HCEC 1CT (cell line): ENCODE results near the gene INO80C.

Source experiments
- DNase-seq: peaks from one replicate; pipeline ENCODE4 v3.0.0-alpha.2; 2017

INO80C gene

GRCh38 chr18:35485852-35486251 is 11.9 kb downstream of the INO80C start:
- no peak for DNase-seq

DNA sequence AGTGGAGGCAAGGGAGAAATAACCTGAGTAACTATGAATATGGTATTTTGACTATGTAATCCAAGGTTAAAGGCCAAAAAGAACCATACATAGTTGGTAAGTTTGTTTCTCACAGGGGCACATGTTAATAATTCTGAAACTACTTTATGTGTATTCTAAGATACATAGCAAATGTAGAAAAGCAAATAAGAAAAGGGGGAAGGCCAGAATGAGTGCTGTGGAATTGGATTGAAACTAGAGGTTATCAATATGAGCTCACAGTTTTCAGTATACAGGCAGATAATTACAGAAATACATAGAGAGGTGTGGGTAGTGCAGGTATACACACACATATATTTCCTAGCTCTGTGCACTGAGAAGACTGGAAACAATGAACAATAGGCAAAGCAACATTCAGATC is 13.7 kb downstream of the INO80C start:
- DNase-seq, result no peak

DNA sequence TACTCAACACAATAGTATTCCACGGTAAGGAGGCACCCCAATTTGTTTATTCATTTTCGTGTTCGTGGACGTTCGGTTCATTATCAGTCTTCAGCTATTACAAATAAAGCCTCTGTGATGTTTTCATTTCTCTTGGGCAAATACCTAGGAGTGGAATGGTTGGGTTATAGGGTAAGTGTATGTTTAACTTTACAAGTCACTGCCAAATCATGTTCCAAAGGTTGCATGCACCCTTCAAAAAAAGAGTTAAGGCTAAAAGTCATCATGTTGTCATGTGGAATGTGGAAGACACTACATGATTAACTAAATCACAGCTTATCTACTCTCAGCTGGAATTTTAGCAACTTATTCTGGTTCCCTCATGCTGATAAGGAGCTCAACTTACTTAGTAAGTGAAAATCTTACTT is 15.8 kb downstream of the INO80C start:
- DNase-seq, result no peak

DNA sequence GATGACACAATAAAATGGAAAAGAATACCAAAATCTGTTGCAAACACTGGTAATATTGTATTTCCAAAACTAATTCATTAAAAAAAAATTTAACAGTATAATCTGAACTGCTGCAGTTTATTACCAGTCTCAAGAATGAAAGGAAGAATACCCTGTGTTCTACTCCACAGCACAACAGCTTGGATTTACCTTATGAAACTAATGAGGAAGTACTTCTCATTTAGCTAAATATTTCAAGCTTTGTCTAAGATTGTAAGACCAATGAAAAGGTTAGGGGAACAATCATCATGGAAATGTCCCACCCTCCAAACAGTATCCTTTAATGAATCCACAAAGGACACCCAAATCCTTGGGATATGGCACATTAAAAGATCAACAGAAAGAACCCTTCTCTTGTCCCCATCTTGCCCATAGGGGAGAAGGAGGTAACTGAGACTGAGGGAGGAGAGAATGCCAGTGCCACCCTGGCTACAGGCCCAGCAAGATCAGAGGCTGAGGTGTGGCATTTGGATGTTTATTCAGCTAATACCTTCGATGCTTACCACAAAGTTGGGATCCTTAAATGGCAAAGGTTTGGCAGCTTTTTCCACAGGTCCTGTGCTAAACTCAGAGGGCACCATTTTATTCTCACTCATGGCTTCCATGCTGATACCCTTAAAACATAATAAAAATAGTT is 17.7 kb downstream of the INO80C start:
- no peak for DNase-seq

- DNase-seq, result peak; percentile 98
Measured at GRCh38 chr18:35478520-35479435, 19.0 kb downstream of the INO80C start.

DNA sequence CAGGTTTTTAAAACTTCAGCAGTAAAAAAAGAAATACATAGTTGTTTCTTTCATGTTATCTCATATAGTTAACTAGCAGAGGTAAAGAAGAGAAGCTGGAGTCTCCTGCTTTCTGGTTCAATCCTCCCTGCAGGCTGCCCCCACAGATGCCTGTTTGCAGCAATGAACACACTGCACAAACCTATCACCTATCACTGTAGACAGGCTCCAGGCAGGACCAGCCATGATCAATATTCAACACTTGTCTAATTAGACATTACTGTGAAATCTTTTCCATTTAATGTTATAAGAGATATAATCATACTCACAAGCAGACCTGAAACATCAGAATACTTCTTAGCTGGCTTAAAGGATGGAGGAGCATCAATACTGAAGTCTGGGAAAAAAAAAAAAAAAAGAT is 19.8 kb downstream of the INO80C start:
- DNase-seq, result no peak

DNA sequence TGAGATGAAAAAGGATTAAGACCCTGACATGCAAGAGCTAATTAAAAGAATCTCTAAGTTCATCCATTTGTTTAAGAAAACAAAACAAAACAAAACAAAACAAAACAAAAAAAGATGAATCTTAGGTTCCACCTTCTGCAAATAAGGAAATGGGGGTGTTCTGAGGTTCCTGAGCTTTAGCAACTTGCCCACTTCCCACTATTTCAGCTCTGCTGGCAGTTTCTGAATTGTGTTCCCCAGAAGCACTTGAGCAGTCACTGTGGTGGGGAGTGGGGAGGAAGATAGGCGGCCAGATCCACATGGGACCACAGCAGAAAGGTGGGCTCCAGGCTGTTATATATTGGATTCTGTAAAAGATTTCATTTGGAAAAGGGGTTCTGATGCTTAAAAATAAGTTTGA is 20.3 kb downstream of the INO80C start:
- DNase-seq, result no peak

DNA sequence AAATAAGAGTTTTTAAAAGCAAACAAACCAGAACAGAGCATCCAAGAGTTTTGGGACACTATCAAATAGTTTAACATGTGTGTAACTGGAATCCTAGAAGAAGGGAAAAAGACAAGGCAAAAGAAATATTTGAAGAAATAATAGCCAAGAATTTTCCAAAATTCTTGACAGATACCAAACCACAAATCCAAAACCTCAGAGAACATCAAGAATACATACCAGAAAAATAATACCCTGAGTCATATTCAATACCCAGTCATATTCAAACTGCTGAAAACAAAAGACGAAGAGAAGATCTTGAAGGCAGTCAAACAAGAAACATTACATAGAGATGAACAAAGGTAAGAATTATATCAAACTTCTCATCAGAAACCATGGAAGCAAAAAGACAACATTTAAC is 22.9 kb downstream of the INO80C start:
- peak; percentile 27 for DNase-seq

GRCh38 chr18:35473562-35473961 is 24.2 kb downstream of the INO80C start:
- DNase-seq, result no peak

DNA sequence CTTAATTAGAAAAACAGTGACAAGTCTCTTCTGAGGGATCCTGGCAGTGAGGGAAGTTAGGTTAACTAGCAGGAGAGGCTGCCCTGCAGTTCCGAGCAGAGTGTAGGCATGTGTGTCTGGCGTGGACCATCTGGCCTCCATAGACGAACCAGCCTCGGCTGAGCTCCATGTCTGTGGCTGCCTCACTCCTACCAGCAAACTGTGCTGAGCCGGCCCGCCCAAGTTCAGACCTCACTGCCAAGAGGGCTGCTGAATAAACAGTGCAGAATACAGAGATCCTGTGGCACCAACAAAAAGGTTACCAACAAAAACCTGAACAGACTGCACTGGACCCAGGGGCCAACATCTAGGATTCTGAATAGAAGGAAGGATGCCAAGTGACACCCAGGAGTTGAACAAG is 27.3 kb downstream of the INO80C start:
- DNase-seq, result no peak

DNA sequence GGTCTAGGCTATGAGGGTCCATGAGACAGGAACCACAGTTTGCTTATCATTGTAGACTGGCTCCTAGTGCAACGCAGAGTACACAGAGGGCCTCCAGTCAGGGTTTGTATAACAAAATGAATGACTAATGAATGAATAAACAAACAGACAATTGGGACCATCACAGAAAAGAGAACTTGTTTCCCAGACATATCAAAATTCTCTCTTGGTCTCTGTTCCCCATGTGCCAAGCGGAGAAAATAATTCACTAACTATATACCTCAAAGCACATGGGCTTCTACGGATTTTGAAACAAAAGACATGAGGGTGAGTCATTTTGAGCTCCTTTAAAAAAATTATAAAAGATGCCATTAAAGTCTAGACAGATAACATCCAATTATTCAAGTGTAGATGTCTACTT is 28.0 kb downstream of the INO80C start:
- no peak for DNase-seq

DNA sequence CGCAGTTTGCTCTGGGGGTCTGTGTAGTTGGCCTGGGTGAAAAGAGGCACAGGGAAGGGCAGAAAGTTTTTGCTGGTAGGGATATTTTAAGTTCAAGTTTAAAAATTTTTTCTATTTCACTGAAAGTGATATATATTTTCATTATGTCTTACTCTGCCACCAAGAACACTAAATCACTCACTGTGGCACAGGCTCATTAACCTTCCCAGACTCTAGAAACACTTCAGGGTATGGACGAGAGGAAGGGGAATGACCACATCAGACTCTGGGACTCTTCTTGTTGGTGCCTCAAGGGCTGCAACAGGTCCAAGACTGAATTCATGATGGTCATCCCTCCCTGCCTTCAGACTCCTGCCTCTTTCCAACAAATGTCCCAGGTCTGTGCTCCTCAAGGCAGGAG is 29.0 kb downstream of the INO80C start:
- no peak for DNase-seq

DNA sequence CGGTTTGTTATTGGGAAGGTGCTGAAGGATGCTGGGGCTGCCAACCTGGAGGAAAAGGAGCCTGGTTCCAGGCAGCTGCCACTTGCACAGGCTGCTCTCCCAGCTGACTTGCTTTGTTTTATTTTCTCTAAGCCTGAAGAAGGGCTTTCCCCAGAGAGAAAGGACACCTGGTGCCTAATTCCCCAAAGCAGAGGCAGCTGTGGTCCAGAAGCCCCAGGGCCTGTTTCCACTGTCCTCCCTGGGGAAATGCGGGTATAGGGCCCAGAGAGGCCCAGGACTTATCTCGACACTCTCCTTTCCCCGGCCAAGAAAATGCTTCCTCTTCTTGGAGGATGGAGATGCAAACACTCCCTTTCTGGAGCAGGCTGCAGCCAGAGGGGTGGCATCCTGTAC is 30.1 kb downstream of the INO80C start:
- no peak for DNase-seq

GRCh38 chr18:35466815-35467623 is 30.7 kb downstream of the INO80C start:
- no peak for DNase-seq

DNA sequence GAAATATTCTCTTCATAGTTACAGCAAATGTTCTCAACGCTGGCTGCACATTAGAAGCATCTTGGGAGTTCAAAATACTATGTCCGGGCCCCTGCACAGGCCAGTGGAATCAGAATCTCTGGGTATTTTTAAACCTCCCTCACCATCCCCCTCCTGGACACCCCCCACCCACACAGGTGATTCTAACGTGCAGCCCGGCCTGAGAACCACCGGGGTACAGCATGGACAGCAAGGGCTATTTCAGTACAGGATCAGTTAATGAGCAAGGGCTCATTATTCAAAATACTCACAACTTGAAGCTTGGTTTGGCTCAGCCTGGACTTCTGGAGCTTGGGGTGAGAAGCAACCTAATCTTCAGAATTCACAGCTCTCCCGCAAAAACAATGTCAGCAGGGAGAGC is 31.4 kb downstream of the INO80C start:
- DNase-seq, result no peak

- DNase-seq, result no peak
Measured at GRCh38 chr18:35465329-35465728, 32.4 kb downstream of the INO80C start.

GRCh38 chr18:35464831-35465279 is 32.9 kb downstream of the INO80C start:
- no peak for DNase-seq

GRCh38 chr18:35463827-35464226 is 33.9 kb downstream of the INO80C start:
- DNase-seq, result no peak

GRCh38 chr18:35463050-35463449 is 34.7 kb downstream of the INO80C start:
- DNase-seq, result no peak

GRCh38 chr18:35460736-35461161 is 37.0 kb downstream of the INO80C start:
- DNase-seq, result peak; percentile 68

DNA sequence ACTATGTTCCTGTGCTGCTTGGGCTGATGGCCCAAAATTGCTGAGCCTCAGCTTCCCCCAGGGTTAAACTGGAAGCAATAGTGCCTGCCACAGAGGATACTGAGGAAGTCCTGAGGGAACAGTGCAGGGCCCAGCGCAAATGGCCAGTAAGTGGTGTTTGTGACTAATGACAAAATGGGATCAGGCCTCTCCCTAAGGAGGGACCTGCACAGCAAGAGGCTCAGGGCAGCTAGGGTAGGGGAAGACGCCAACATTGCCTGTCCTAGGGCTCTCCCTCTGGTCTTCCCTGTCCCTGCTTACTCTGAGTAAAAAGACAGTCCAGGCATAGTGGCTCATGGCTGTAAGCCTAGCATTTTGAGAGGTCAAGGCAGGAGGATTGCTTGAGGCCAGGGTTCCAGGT is 37.8 kb downstream of the INO80C start:
- no peak for DNase-seq

- peak; percentile 72 for DNase-seq
Measured at GRCh38 chr18:35458677-35459441, 38.9 kb downstream of the INO80C start.

- DNase-seq, result no peak
Measured at GRCh38 chr18:35458271-35458670, 39.5 kb downstream of the INO80C start.
